ENCODE measurements around the gene BTBD2. TPM values are rescaled to one million over a fixed set of nuclear protein-coding genes. Genes with fewer than 3 reads are reported as not detected.

BTBD2 gene
- total RNA-seq, 2 donors from 2014 or later: 42.3 to 44.8 TPM

DNA sequence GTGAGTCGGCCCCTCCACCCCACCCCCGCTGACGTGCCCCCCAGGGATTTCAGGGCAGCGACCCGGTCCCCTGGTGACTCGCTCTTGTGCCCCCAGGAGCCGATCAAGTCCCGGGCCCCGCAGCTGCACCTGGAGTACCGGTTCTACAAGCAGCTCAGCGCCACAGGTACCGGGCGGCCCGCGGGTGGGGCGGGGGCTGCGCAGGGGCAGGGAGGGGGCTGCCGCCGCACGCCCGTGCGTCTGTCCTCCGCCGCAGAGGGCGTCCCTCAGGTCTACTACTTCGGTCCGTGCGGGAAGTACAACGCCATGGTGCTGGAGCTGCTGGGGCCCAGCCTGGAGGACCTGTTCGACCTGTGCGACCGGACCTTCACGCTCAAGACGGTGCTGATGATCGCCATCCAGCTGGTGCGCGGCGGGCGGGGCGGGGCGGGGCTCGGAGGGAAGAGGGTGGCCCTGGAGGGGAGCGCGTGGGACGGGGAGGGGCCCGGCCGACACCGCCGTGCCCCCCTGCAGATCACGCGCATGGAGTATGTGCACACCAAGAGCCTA is 37.1 kb downstream of the BTBD2 start:
- no peaks in the 10 kb centered on the region for H3K27me3 ChIP-seq
- 97% methylated on average over 50 of the region's 51 CpGs; no CpG with 5 or more reads in 1 of the 2 donors for WGBS, 2 donors
- H3K9me3 ChIP-seq: no peaks in the 10 kb centered on the region
- ATAC-seq (no peak), DNase-seq (no peak)
- peaks cover 15 to 18% of the 10 kb centered on the region in 2 donors for H3K36me3 ChIP-seq (replicated peaks in 1 of 2; ENCODE audit: insufficient read depth in 1 of 2, low read depth in 2 of 2)
- H3K27ac ChIP-seq: no peak overlapping the region
- TF ChIP-seq POLR2A (IDR thresholded peaks at IDR 0.05): no peak
- TF ChIP-seq, protein P1, sequence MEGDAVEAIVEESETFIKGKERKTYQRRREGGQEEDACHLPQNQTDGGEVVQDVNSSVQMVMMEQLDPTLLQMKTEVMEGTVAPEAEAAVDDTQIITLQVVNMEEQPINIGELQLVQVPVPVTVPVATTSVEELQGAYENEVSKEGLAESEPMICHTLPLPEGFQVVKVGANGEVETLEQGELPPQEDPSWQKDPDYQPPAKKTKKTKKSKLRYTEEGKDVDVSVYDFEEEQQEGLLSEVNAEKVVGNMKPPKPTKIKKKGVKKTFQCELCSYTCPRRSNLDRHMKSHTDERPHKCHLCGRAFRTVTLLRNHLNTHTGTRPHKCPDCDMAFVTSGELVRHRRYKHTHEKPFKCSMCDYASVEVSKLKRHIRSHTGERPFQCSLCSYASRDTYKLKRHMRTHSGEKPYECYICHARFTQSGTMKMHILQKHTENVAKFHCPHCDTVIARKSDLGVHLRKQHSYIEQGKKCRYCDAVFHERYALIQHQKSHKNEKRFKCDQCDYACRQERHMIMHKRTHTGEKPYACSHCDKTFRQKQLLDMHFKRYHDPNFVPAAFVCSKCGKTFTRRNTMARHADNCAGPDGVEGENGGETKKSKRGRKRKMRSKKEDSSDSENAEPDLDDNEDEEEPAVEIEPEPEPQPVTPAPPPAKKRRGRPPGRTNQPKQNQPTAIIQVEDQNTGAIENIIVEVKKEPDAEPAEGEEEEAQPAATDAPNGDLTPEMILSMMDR (IDR thresholded peaks at IDR 0.05): no peak
- no peak overlapping the region for H3K4me3 ChIP-seq
- no peaks in the 10 kb centered on the region for H3K4me1 ChIP-seq
- intact Hi-C loops (cut with DNase I): no loop called here

DNA sequence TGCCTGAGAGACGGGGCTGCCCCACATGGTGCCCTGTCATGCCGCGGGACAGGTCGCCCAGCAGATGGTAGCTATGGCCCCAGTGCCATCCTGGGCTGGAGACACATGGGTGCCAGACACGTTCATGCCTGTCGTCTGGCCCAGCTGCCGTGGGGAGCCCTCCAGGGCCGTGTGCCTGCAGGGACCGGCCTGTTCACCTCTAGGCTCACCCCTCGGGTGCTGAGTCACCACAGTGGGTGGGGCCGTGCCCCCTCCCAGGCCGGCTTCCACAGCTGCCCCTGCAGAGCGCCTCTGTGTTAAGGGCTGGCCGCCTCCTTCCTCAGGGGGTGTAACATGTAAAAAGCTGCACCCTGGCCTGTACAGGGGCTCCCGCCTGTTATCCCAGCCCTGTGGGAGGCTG is 38.4 kb downstream of the BTBD2 start:
- no peak for ATAC-seq
- Histone ChIP-seq H3K36me3 (replicated peaks in 1 of 2; ENCODE audit: insufficient read depth in 1 of 2, low read depth in 2 of 2) (peaks cover 15 to 18% of the 10 kb centered on the region in 2 donors), H3K27me3 (no peaks in the 10 kb centered on the region), H3K27ac (no peak overlapping the region), H3K4me3 (no peak overlapping the region), H3K9me3 (no peaks in the 10 kb centered on the region), H3K4me1 (no peaks in the 10 kb centered on the region)
- TF ChIP-seq, protein P1 (IDR thresholded peaks at IDR 0.05): no peak
- no peak for TF ChIP-seq POLR2A (IDR thresholded peaks at IDR 0.05)
- intact Hi-C loops (cut with DNase I): no loop called here
- WGBS, 2 donors: 85 to 100% methylated on average over 1 to 7 of the region's 15 CpGs
- DNase-seq: no peak

DNA sequence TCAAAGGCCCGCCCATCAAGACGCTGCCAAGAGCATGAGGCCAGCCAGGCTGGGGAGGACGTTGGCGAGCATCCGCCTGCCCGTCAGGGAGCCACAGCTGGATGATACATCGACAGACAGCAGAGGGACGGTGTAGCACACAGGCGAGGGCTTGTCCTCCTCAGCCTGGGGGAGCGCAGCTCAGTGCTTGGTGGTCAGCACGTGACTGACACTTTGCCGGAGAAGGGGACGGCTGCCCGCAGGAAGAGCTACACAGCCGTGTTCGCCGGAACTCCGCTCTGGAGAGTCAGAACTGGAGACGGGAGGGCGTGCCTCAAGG is 40.4 kb downstream of the BTBD2 start:
- peaks cover 4 to 12% of the 10 kb centered on the region in 2 donors for H3K36me3 ChIP-seq (replicated peaks in 1 of 2; ENCODE audit: insufficient read depth in 1 of 2, low read depth in 2 of 2)
- H3K27ac ChIP-seq: no peak overlapping the region
- intact Hi-C loops (cut with DNase I): no loop called here

DNA sequence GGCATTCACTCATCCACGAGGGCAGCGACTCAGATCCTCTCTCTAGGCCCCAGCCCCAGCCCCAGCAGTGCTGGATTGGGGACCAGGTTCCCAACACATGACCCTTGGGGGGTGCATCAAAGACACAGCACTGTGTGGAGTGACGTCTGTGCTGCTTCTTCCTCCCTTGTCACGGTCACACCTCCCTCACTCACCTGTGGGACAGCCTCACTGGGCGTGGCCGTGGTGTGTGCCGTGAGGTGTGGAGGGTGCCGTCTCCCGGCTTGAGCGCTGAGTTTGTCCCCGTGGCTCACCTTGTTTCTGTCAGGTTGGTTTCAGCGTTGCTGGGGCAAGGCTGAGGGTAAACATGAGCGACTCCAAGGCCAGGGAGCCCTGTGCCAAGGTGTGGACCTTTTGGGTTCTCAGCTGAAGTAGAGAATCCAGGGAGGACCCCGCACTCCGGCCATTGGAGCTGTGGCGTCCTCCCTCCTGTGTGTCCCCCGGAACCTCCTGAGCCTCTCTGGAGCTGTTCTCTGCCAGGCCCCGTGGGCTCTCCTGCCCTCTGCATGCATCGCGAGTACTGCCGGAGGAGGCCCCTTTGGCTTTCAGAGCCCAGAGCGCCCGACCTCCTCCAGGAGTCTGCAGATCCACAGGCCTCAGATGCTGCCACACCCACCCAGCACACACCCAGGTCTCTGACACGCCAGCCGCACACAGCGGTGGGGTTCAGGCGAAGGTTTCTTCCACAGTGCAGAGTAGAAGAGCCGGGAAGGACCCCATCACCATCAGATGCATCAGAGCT is 40.9 kb downstream of the BTBD2 start:
- TF ChIP-seq POLR2A (IDR thresholded peaks at IDR 0.05): no peak
- TF ChIP-seq, protein P1 (IDR thresholded peaks at IDR 0.05): no peak
- no peak overlapping the region for H3K27ac ChIP-seq
- WGBS, 2 donors: 72 to 94% methylated on average over 9 to 26 of the region's 28 CpGs
- H3K27me3 ChIP-seq: no peaks in the 10 kb centered on the region
- peaks cover 0 to 9% of the 10 kb centered on the region in 2 donors for H3K36me3 ChIP-seq (replicated peaks in 1 of 2; ENCODE audit: insufficient read depth in 1 of 2, low read depth in 2 of 2)
- H3K9me3 ChIP-seq: no peaks in the 10 kb centered on the region
- H3K4me1 ChIP-seq: no peaks in the 10 kb centered on the region
- intact Hi-C loops (cut with DNase I): no loop called here
- ATAC-seq (no peak), DNase-seq (no peak)
- H3K4me3 ChIP-seq: no peak overlapping the region

More for the DNA sequence above, 40.4 kb downstream of the BTBD2 start:
- WGBS, 2 donors: 82 to 90% methylated on average over 12 to 19 of the region's 20 CpGs
- no peaks in the 10 kb centered on the region for H3K9me3 ChIP-seq
- TF ChIP-seq POLR2A (IDR thresholded peaks at IDR 0.05): no peak
- TF ChIP-seq, protein P1 (IDR thresholded peaks at IDR 0.05): no peak
- H3K27me3 ChIP-seq: no peaks in the 10 kb centered on the region
- DNase-seq (no peak), ATAC-seq (no peak)
- no peaks in the 10 kb centered on the region for H3K4me1 ChIP-seq
- H3K4me3 ChIP-seq: no peak overlapping the region
